ENCODE measurements around the gene NAGLU.

DNA sequence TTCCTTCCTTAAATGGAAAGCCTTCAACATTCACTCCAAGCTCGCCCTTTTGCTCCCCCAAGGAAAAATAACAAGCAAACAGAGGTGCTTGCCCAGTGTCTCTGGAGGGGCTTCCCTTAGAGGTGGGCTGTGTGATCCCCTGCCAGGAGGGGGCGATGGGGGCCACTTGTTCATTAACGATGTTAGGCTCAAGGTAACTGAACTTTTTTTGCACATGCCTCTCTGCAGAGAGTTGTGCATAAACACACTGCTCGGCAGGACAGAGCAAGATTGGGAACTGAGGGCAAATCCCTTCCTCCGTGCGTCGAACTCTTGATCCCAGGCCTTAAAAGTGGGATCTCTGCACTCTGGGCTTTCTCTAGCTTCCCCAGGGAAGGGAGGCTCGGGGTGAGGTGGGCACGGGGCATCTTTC, 15.5 kb upstream of the NAGLU start:
- TF ChIP-seq, protein P1, sequence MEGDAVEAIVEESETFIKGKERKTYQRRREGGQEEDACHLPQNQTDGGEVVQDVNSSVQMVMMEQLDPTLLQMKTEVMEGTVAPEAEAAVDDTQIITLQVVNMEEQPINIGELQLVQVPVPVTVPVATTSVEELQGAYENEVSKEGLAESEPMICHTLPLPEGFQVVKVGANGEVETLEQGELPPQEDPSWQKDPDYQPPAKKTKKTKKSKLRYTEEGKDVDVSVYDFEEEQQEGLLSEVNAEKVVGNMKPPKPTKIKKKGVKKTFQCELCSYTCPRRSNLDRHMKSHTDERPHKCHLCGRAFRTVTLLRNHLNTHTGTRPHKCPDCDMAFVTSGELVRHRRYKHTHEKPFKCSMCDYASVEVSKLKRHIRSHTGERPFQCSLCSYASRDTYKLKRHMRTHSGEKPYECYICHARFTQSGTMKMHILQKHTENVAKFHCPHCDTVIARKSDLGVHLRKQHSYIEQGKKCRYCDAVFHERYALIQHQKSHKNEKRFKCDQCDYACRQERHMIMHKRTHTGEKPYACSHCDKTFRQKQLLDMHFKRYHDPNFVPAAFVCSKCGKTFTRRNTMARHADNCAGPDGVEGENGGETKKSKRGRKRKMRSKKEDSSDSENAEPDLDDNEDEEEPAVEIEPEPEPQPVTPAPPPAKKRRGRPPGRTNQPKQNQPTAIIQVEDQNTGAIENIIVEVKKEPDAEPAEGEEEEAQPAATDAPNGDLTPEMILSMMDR (IDR thresholded peaks at IDR 0.05): no peak
- TF ChIP-seq POLR2A (IDR thresholded peaks at IDR 0.05): no peak
